B cell (primary cell): ENCODE measurements around the gene MAP1LC3B2. TPM values are rescaled to one million over a fixed set of nuclear protein-coding genes. Genes with fewer than 3 reads are reported as not detected.

Experiments used
- ATAC-seq: fragments of 200-7000 bp; cut with Tn5 transposase; one replicate; pipeline ENCODE4 v1.10.0; 2021; ENCODE audit warnings: low read depth, mild to moderate bottlenecking, moderate number of reproducible peaks, moderate library complexity
- CTCF ChIA-PET: fragments of 350-600 bp; sonication (Branson Sonifier 250); formaldehyde crosslinking; loops from one replicate; lab custom pipeline; 2021; ENCODE audit warnings: antibody characterized with exemption, inconsistent platforms; lab: Charles Lee
- POLR2A ChIA-PET: fragments of 350-600 bp; sonication (Branson Sonifier 250); formaldehyde crosslinking; loops from one replicate; lab custom pipeline; 2021; ENCODE audit warnings: antibody characterized with exemption; lab: Charles Lee
- DNase-seq: peaks from one replicate; pipeline ENCODE4 v3.0.0; 2013
- H2AFZ ChIP-seq: 2 replicates; pipeline ENCODE4 v1.6.1; 2012; ENCODE audit warnings: mild to moderate bottlenecking, low read depth, low read length; ENCODE audit not compliant: insufficient read depth, poor library complexity, severe bottlenecking
- H3K27ac ChIP-seq, 2 donors: 1 replicate in 1 of 2; 2 replicates in 1 of 2; pipeline ENCODE4 v1.5.1; 2012 to 2013; ENCODE audit warnings: low read length in 2 of 2, mild to moderate bottlenecking in 2 of 2, moderate library complexity in 1 of 2
- H3K27me3 ChIP-seq, 4 experiments: fragments of 200-600 bp in 1 of 4; sonication (generic) in 1 of 4; replicated peaks in 1 of 4; 1 replicate in 2 of 4; 2 replicates in 2 of 4; pipeline versions ENCODE4 v1.6.1 to v1.7.0; 2013 to 2016; ENCODE audit warnings: low read length in 3 of 4, mild to moderate bottlenecking in 2 of 4, mixed read lengths in 1 of 4, moderate library complexity in 1 of 4; ENCODE audit not compliant: insufficient read depth in 4 of 4, control insufficient read depth in 3 of 4; ENCODE audit errors: control extremely low read depth in 1 of 4
- H3K36me3 ChIP-seq, 2 experiments: replicated peaks in 1 of 2; 1 replicate in 1 of 2; 2 replicates in 1 of 2; pipeline versions ENCODE4 v1.6.1 to v1.7.1; 2013; ENCODE audit warnings: low read length in 1 of 2; ENCODE audit not compliant: insufficient read depth in 2 of 2, control insufficient read depth in 1 of 2; ENCODE audit errors: control extremely low read depth in 1 of 2, extremely low read depth in 1 of 2
- H3K4me1 ChIP-seq, 2 donors: fragments of 200-600 bp in 1 of 2; sonication (generic) in 1 of 2; 1 replicate in 1 of 2; 2 replicates in 1 of 2; pipeline versions ENCODE4 v1.5.1 to v1.6.1; 2013 to 2017; ENCODE audit warnings: low read length in 2 of 2; ENCODE audit not compliant: control insufficient read depth in 2 of 2, insufficient read depth in 2 of 2
- H3K4me2 ChIP-seq: replicated peaks from 2 replicates; pipeline ENCODE3; 2012; ENCODE audit warnings: mild to moderate bottlenecking, low read depth, low read length; ENCODE audit not compliant: poor library complexity, severe bottlenecking
- H3K4me3 ChIP-seq, 5 experiments: fragments of 200-600 bp in 1 of 5; sonication (generic) in 1 of 5; 1 replicate in 3 of 5; 2 replicates in 2 of 5; pipeline versions ENCODE4 v1.5.1 to v1.7.0; 2011 to 2016; ENCODE audit warnings: low read length in 4 of 5, mild to moderate bottlenecking in 4 of 5, low read depth in 2 of 5, control low read depth in 1 of 5, moderate library complexity in 1 of 5; ENCODE audit not compliant: insufficient read depth in 1 of 5; ENCODE audit errors: control extremely low read depth in 1 of 5, extremely low read depth in 1 of 5
- H3K79me2 ChIP-seq: fragments of 200-600 bp; sonication (generic); one replicate; pipeline ENCODE4 v1.6.0; 2016; ENCODE audit warnings: low read length; ENCODE audit not compliant: control insufficient read depth, insufficient read depth
- H3K9ac ChIP-seq: fragments of 200-600 bp; sonication (generic); 2 replicates; pipeline ENCODE4 v1.6.1; 2017; ENCODE audit warnings: mild to moderate bottlenecking, low read length, moderate library complexity
- H3K9me3 ChIP-seq, 3 donors: one replicate each; pipeline versions ENCODE4 v1.6.1 to v1.7.1; 2013; ENCODE audit warnings: low read length in 2 of 3; ENCODE audit not compliant: control insufficient read depth in 2 of 3, insufficient read depth in 1 of 3; ENCODE audit errors: control extremely low read depth in 1 of 3
- H4K20me1 ChIP-seq: 2 replicates; pipeline ENCODE4 v1.6.0; 2012; ENCODE audit warnings: mild to moderate bottlenecking, low read length; ENCODE audit not compliant: insufficient read depth, control insufficient read depth, poor library complexity, severe bottlenecking
- H3K27ac Mint-ChIP-seq: one replicate; pipeline ENCODE4 v1.8.0; 2021; ENCODE audit warnings: mixed read lengths
- H3K27me3 Mint-ChIP-seq: one replicate; pipeline ENCODE4 v1.8.0; 2021; ENCODE audit warnings: mixed read lengths
- H3K4me1 Mint-ChIP-seq: one replicate; pipeline ENCODE4 v1.8.0; 2021; ENCODE audit warnings: mixed read lengths
- H3K4me3 Mint-ChIP-seq: one replicate; pipeline ENCODE4 v1.8.0; 2021; ENCODE audit warnings: mixed read lengths
- H3K9me3 Mint-ChIP-seq: one replicate; pipeline ENCODE4 v1.8.0; 2022; ENCODE audit warnings: mixed read lengths; ENCODE audit not compliant: insufficient read depth
- EZH2 ChIP-seq: IDR thresholded peaks from 2 replicates; pipeline ENCODE4 v1.6.1; 2012; ENCODE audit warnings: borderline replicate concordance, low read depth, mild to moderate bottlenecking, moderate library complexity, low read length; ENCODE audit not compliant: insufficient read depth, poor library complexity, severe bottlenecking
- WGBS: methylation state at CpG from one replicate; pipeline ENCODE4 v1.1.5; 2013; ENCODE audit warnings: missing lambda C conversion rate; ENCODE audit not compliant: insufficient coverage; 5-methylcytosine and 5-hydroxymethylcytosine counted together
- intact Hi-C: fragments of 100-400 bp; cut with micrococcal nuclease; formaldehyde crosslinking; loops from one replicate; pipeline ENCODE4 v1.10.0; 2022
- polyA plus RNA-seq: library from polyadenylated mRNA; depleted of rRNA; stranded (reverse); fragments of >200 nt; gene quantifications from 2 replicates; pipeline ENCODE4 v1.2.3, GENCODE V29; 2012
- total RNA-seq, 2 donors: library from RNA; stranded (reverse); fragments of 120-200 nt in 1 of 2; gene quantifications; 1 replicate in 1 of 2; 2 replicates in 1 of 2; pipeline versions ENCODE4 v1.2.3 to v1.2.4, GENCODE V29; 2013 to 2022
- TF ChIP-seq, protein P1 (sequence below): fragments of 200-600 bp; IDR thresholded peaks from one replicate; pipeline ENCODE4 v1.8.0; 2022; ENCODE audit warnings: antibody characterized with exemption, mild to moderate bottlenecking

MAP1LC3B2 gene
- total and polyA plus RNA-seq, 2 donors (not counting 1 experiment from before 2014, with no cell fraction given): 0.28 to 1.0 TPM

DNA sequence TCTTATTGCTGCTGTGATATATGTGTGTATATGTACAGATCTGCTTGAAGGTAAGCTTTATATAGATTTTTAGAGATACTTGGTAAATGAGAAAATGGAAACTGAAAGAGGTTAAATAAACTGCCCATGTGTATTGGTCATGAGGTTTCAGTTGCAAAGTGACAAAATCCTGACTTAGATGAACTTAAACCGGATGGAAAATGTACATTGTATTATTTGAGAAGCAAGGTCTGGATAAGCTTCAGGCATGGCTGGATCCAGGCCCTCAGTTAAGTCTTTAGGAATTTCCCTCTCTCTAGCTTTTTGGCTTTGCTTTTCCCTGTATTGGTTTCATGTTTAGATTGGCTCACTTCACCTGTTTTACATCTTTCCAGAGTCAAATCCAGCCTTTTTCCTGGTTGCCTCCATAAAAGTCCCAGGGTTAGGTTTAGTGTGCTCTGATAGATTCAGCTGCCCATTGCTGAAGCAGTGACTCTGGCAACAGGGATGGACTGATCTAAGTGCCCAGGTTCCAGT lies 21.0 kb upstream of the MAP1LC3B2 start:
- H3K27ac Mint-ChIP-seq: peak overlapping the region; percentile 27
- Histone ChIP-seq H2AFZ (no peak overlapping the region), H3K27me3 (no peaks in the 10 kb centered on the region), H4K20me1 (no peaks in the 10 kb centered on the region), H3K4me3 (no peak overlapping the region), H3K4me2 (peak overlapping the region; percentile 55), H3K79me2 (no peaks in the 10 kb centered on the region), H3K4me1 (peaks cover 48 to 53% of the 10 kb centered on the region in 2 donors), H3K27ac (no peak overlapping the region), H3K9me3 (peaks cover 0 to 4% (median 0%) of the 10 kb centered on the region in 3 donors), H3K9ac (no peak overlapping the region), H3K36me3 (no peaks in the 10 kb centered on the region)
- DNase-seq: no peak
- H3K27me3 Mint-ChIP-seq: no peaks in the 10 kb centered on the region
- CTCF ChIA-PET: interaction anchor here (1.1 to 1.3 kb wide), 2 partner anchors 21 to 62 kb away, joined by 4 read pairs; partner anchors contain the start of gene MAP1LC3B2
- POLR2A ChIA-PET: interaction anchor here (2.7 kb wide), 1 partner anchor 22 kb away, joined by 17 read pairs; the partner anchor contains the start of gene MAP1LC3B2
- H3K4me3 Mint-ChIP-seq: peak overlapping the region; percentile 38
- peaks cover 3% of the 10 kb centered on the region for H3K9me3 Mint-ChIP-seq
- H3K4me1 Mint-ChIP-seq: peaks cover 57% of the 10 kb centered on the region
- TF ChIP-seq, protein P1, sequence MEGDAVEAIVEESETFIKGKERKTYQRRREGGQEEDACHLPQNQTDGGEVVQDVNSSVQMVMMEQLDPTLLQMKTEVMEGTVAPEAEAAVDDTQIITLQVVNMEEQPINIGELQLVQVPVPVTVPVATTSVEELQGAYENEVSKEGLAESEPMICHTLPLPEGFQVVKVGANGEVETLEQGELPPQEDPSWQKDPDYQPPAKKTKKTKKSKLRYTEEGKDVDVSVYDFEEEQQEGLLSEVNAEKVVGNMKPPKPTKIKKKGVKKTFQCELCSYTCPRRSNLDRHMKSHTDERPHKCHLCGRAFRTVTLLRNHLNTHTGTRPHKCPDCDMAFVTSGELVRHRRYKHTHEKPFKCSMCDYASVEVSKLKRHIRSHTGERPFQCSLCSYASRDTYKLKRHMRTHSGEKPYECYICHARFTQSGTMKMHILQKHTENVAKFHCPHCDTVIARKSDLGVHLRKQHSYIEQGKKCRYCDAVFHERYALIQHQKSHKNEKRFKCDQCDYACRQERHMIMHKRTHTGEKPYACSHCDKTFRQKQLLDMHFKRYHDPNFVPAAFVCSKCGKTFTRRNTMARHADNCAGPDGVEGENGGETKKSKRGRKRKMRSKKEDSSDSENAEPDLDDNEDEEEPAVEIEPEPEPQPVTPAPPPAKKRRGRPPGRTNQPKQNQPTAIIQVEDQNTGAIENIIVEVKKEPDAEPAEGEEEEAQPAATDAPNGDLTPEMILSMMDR: no peak
- TF ChIP-seq EZH2: no peak
- 56% methylated on average over 1 of the region's 1 CpG for WGBS
- ATAC-seq: no peak
- intact Hi-C loops: loop anchor here (10.0 kb wide), 1 partner anchor 57 kb away; no protein-coding TSS in a partner anchor

DNA sequence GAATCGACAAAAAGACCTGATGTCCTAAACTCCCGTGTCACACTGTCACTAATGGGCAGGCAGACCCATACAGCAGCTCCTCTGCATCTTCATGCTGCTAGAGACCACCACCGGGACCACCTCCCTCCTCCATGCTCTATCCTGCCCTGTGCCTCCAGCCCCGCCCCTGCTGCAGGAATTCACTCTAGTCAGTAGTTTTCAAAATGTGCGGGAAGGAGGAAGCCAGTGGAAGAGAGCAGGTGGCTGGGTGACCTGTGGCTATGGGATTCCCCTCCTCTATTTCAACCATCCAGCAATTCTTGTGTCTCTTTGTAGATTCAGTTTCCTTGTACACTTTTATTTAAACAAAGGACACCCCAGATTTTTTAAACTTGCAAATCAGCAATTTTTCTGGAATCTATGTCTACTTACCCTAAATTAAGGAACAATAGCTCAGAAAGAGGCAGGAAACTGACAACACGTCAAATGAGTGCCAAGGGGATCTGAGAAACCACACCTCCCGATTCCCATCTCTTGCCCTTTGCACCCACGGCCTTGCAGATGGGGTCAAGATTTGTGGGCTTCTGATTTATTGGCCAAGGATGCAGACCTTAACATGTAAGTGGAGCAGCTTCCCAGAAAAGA lies 20.4 kb upstream of the MAP1LC3B2 start:
- DNase-seq (no peak), ATAC-seq (no peak)
- Histone ChIP-seq H3K4me3 (no peak overlapping the region), H3K79me2 (no peaks in the 10 kb centered on the region), H2AFZ (no peak overlapping the region), H3K27ac (no peak overlapping the region), H3K36me3 (no peaks in the 10 kb centered on the region), H3K9me3 (peaks cover 0 to 4% (median 0%) of the 10 kb centered on the region in 3 donors), H3K27me3 (no peaks in the 10 kb centered on the region), H3K4me1 (peaks cover 48 to 53% of the 10 kb centered on the region in 2 donors), H3K4me2 (peak overlapping the region; percentile 55), H4K20me1 (no peaks in the 10 kb centered on the region), H3K9ac (no peak overlapping the region)
- TF ChIP-seq, protein P1: no peak
- no peak for TF ChIP-seq EZH2
- H3K9me3 Mint-ChIP-seq: peaks cover 3% of the 10 kb centered on the region
- intact Hi-C loops: loop anchor here (10.0 kb wide), 1 partner anchor 56 kb away; no protein-coding TSS in a partner anchor
- peak overlapping the region; percentile 38 for H3K4me3 Mint-ChIP-seq
- H3K4me1 Mint-ChIP-seq: peaks cover 52% of the 10 kb centered on the region
- WGBS: 71% methylated on average over 2 of the region's 8 CpGs
- peak overlapping the region; percentile 47 for H3K27ac Mint-ChIP-seq
- POLR2A ChIA-PET: interaction anchor here (0.6 to 2.7 kb wide), 3 partner anchors 21 to 81 kb away, joined by 5 to 17 read pairs (median 6); partner anchors contain the start of gene MAP1LC3B2
- no peaks in the 10 kb centered on the region for H3K27me3 Mint-ChIP-seq
- CTCF ChIA-PET: interaction anchor here (0.6 to 1.9 kb wide), 2 partner anchors 38 to 88 kb away, joined by 4 to 5 read pairs; no protein-coding TSS in a partner anchor
